ENCODE results near the gene NFATC2IP.

GRCh38 chr16:28925386-28926228, 25.1 kb upstream of the NFATC2IP start:
- TF ChIP-seq CTCF (IDR thresholded peaks at IDR 0.05; ENCODE audit: control extremely low read depth in 1 of 3, insufficient read depth in 1 of 3, low read depth in 1 of 3, low read length in 3 of 3) (no peak), RFX5 (IDR thresholded peaks at IDR 0.05; ENCODE audit: borderline replicate concordance, low read depth, low read length) (no peak), ATF3 (IDR thresholded peaks at IDR 0.05; ENCODE audit: insufficient read depth, low read depth, low read length) (no peak), SP4 (IDR thresholded peaks at IDR 0.05; ENCODE audit: low read length) (no peak), SRF (IDR thresholded peaks at IDR 0.05; ENCODE audit: low read depth, low read length) (no peak), POLR2AphosphoS5 (IDR thresholded peaks at IDR 0.05; ENCODE audit: low read depth, low read length) (peak; percentile 72; the same call in 1 of the 2 replicates), SP2 (IDR thresholded peaks at IDR 0.05; ENCODE audit: low read length) (no peak), TAF1 (IDR thresholded peaks at IDR 0.05; ENCODE audit: low read depth, low read length) (peak; percentile 87), EZH2 (IDR thresholded peaks at IDR 0.05; ENCODE audit: low read depth, low read length, severe bottlenecking) (no peak)

All from H1 (cell line).